GM10266 (cell line): ENCODE data around the gene TRNT1.

Experiments used
- DNase-seq: peaks from one replicate; pipeline ENCODE4 v3.0.0; 2012; ENCODE audit errors: extremely low spot score
- CTCF ChIP-seq: IDR thresholded peaks from 2 replicates; pipeline ENCODE4 v1.5.1; 2012; ENCODE audit warnings: mild to moderate bottlenecking, low read depth; ENCODE audit not compliant: control insufficient read depth, insufficient read depth; ENCODE audit errors: missing control alignments

TRNT1 gene

GRCh38 chr3:3126477-3127431 lies at the start of gene TRNT1:
Gene TRNT1, plus strand, starts transcription at chr3:3126940. Its CDS starts 2,101 bp downstream, at chr3:3129041.
- TF ChIP-seq CTCF: no peak

GRCh38 chr3:3080309-3080708 lies 46.4 kb upstream of the TRNT1 start:
- no peak for DNase-seq
- no peak for TF ChIP-seq CTCF

More at GRCh38 chr3:3126477-3127431, at the start of gene TRNT1:
- DNase-seq: peak; percentile 94

- DNase-seq: no peak
- TF ChIP-seq CTCF: no peak
Observed at GRCh38 chr3:3081381-3082233, 45.1 kb upstream of the TRNT1 start.

- DNase-seq: no peak
- no peak for TF ChIP-seq CTCF
Observed at GRCh38 chr3:3082234-3082924, 44.4 kb upstream of the TRNT1 start.

GRCh38 chr3:3084890-3085289 lies 41.9 kb upstream of the TRNT1 start:
- no peak for TF ChIP-seq CTCF
- no peak for DNase-seq

- no peak for DNase-seq
- no peak for TF ChIP-seq CTCF
Observed at GRCh38 chr3:3085782-3086181, 41.0 kb upstream of the TRNT1 start.
